DMS79 (cell line): ENCODE measurements around the gene CCL3.
A peak's percentile ranks its signal among the peaks of the same experiment; 100 is the strongest.
"Not testable (repeated sequence)": the region's sequence is repeated elsewhere in the genome, so short reads cannot be mapped to it uniquely, and the experiment has no call there.

Experiments
- DNase-seq: peaks from one replicate; lab custom pipeline; 2025; lab: John Stamatoyannopoulos, UW

The CCL3 gene

GRCh38 chr17:36115649-36115977 lies 25.7 kb upstream of the CCL3 start:
- not testable (repeated sequence) for DNase-seq

- DNase-seq: not testable (repeated sequence)
These were observed 25.2 kb upstream of the CCL3 start for GRCh38 chr17:36114971-36115648.

- DNase-seq: not testable (repeated sequence)
These were observed 23.2 kb upstream of the CCL3 start for GRCh38 chr17:36113131-36113530.

GRCh38 chr17:36112572-36112971 lies 22.6 kb upstream of the CCL3 start:
- no peak for DNase-seq

- DNase-seq: no peak
These were observed 21.1 kb upstream of the CCL3 start for GRCh38 chr17:36111068-36111490.

GRCh38 chr17:36108265-36108664 lies 18.3 kb upstream of the CCL3 start:
- not testable (repeated sequence) for DNase-seq

- DNase-seq: no peak
These were observed 17.7 kb upstream of the CCL3 start for GRCh38 chr17:36107660-36108059.

- no peak for DNase-seq
These were observed 16.5 kb upstream of the CCL3 start for GRCh38 chr17:36106493-36106835.

- no peak for DNase-seq
These were observed 16.0 kb upstream of the CCL3 start for GRCh38 chr17:36105781-36106492.

- DNase-seq: no peak
These were observed 14.8 kb upstream of the CCL3 start for GRCh38 chr17:36104701-36105181.

- DNase-seq: not testable (repeated sequence)
These were observed 14.3 kb upstream of the CCL3 start for GRCh38 chr17:36104246-36104645.

GRCh38 chr17:36103401-36103975 lies 13.5 kb upstream of the CCL3 start, which contains the start of gene CCL4:
Gene CCL4, plus strand, starts transcription at chr17:36103827. Its CDS starts 79 bp downstream, at chr17:36103906.
- not testable (repeated sequence) for DNase-seq

GRCh38 chr17:36099004-36099403 lies 9.1 kb upstream of the CCL3 start:
- not testable (repeated sequence) for DNase-seq

- peak; percentile 4 for DNase-seq
These were observed 6.0 kb upstream of the CCL3 start for GRCh38 chr17:36095992-36096391.

- DNase-seq: no peak
These were observed 4.8 kb upstream of the CCL3 start for GRCh38 chr17:36094746-36095145.

- DNase-seq: no peak
These were observed 4.3 kb upstream of the CCL3 start for GRCh38 chr17:36094232-36094631.

- not testable (repeated sequence) for DNase-seq
These were observed 2.8 kb upstream of the CCL3 start for GRCh38 chr17:36092715-36093114.

- no peak for DNase-seq
These were observed 2.3 kb upstream of the CCL3 start for GRCh38 chr17:36092230-36092629.

- DNase-seq: no peak
These were observed 541 bp downstream of the CCL3 start for GRCh38 chr17:36089339-36089865.

- DNase-seq: no peak
These were observed 1.1 kb downstream of the CCL3 start for GRCh38 chr17:36088670-36089338.

GRCh38 chr17:36087897-36088572 lies 1.9 kb downstream of the CCL3 start:
- not testable (repeated sequence) for DNase-seq

- not testable (repeated sequence) for DNase-seq
These were observed 2.5 kb downstream of the CCL3 start for GRCh38 chr17:36087471-36087870.
